C4-2B (cell line): ENCODE measurements around the gene DCP1B.

Experiments
- CTCF ChIP-seq: fragments of 450-650 bp; conservative IDR thresholded peaks from 2 replicates; pipeline ENCODE4 v1.5.1; 2017; ENCODE audit warnings: mild to moderate bottlenecking
- ZFX ChIP-seq: fragments of 450-650 bp; IDR thresholded peaks from 2 replicates; pipeline ENCODE4 v1.6.1; 2017

DNA sequence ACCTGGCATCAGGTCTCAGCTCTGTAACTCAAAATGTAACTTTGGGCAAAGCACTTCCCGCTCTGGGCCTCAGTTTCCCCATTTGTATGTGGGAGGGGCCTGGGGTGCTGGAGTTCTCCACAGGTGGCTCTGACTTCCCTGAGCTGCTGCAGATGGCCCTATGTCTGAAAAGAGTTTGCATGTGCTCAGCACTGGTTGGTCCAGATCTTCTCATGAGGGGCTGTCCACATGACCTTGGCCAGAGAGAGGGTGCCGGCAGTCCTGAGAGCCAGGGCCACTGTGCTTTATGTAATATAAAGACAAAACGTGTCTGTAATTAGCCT is 78.6 kb downstream of the DCP1B start:
- TF ChIP-seq CTCF (no peak), ZFX (no peak)
